ENCODE data around the gene MEPCE.

GRCh38 chr7:100430493-100431285 is 1.1 kb downstream of the MEPCE start:
- TF ChIP-seq EZH2phosphoT487 (IDR thresholded peaks at IDR 0.05; ENCODE audit: insufficient read depth, low read depth): no peak
- TF ChIP-seq EZH2 (IDR thresholded peaks at IDR 0.05; ENCODE audit: insufficient read depth, poor library complexity, severe bottlenecking): no peak

All from GM23248 (cell line).